GM21723 (cell line): ENCODE results near the gene SLC38A9.
"Not testable (repeated sequence)": the region's sequence is repeated elsewhere in the genome, so short reads cannot be mapped to it uniquely, and the experiment has no call there.

ENCODE experiments used
- ATAC-seq: cut with Tn5 transposase; IDR thresholded peaks from one replicate; pipeline ENCODE4 v1.9.1; 2021; ENCODE audit warnings: mild to moderate bottlenecking, moderate library complexity; ENCODE audit not compliant: unreplicated experiment

Gene SLC38A9, protein sequence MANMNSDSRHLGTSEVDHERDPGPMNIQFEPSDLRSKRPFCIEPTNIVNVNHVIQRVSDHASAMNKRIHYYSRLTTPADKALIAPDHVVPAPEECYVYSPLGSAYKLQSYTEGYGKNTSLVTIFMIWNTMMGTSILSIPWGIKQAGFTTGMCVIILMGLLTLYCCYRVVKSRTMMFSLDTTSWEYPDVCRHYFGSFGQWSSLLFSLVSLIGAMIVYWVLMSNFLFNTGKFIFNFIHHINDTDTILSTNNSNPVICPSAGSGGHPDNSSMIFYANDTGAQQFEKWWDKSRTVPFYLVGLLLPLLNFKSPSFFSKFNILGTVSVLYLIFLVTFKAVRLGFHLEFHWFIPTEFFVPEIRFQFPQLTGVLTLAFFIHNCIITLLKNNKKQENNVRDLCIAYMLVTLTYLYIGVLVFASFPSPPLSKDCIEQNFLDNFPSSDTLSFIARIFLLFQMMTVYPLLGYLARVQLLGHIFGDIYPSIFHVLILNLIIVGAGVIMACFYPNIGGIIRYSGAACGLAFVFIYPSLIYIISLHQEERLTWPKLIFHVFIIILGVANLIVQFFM

DNA sequence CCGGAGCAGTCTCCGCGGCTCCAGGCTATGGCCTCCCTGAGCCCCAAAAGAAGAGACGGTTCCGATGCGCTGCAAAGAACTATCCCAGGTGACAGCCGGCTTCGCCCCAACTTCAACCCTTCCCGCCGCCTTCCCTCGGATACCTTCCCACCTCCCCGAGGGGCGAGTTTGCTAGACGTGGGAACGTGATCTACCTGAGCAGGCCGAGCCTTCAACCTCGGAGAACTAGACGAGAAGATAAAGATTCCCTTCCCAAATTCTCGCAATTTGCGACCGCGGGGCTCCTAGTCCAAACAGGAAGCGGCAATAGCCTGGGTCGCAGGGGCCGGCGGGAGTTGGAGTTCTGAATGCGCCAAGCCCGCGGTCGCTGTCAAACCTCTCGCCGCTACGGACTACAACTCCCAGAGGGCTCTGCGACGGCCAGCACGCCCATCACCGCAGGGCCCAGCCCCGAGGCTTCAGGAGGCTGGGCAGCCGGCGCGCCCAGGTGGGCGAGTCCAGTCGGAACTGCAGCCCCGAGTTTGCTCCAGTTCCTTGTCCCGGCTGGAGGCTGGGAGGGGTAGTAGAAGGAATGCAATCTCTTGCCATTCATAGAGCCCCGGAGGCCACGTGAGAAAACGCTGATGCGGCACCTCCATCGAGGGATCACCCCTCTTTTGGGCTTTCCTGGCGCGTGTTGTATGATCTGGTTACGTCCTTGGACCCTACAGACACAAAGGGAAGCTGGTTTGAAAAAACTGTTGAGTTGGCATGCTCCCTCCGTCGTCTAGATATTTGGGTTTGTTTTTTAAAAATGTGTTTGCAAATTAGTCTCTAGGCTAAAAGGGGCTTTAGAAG lies at the start of gene SLC38A9:
TSS of gene SLC38A9 (minus strand) at position 302 of the 837 bp plus-strand sequence. CDS start 14,366 bp downstream, outside the sequence.
- peak; percentile 100 for ATAC-seq

DNA sequence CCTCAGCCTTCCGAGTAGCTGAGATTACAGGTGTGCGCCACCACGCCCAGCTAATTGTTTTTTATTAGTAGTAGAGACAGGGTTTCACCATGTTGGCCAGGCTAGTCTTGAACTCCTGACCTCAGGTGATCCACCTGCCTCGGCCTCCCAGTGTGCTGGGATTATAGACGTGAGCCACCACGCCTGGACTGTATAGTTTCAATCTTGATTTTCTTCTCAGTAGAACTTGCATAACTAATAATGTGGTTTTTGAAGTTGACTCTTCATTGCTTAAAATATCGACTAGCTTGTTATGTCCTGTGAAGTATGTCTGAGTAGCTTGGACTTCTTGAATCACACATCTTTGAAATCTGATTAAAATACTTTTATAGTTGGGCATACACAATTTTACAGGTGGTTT lies 49.6 kb upstream of the SLC38A9 start:
- ATAC-seq = not testable (repeated sequence)

DNA sequence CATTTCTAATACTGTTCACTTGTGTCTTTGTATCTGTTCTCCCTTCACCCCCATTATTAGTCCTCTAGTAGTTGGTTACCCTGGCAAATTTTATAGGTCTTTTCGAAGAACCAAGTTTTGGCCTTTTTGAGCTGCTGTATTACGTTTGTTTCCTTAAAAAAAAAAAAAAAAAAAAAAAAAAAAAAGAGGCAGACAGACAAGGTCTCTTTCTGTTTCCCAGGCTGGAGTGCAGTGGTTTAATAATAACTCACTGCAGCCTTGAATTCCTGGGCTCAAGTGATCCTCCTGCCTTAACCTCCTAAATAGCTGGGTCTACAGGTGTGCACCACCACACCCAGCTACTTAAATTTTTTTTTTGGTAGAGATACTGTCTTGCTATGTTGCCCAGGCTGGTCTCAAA lies 46.6 kb upstream of the SLC38A9 start:
- ATAC-seq = no peak

DNA sequence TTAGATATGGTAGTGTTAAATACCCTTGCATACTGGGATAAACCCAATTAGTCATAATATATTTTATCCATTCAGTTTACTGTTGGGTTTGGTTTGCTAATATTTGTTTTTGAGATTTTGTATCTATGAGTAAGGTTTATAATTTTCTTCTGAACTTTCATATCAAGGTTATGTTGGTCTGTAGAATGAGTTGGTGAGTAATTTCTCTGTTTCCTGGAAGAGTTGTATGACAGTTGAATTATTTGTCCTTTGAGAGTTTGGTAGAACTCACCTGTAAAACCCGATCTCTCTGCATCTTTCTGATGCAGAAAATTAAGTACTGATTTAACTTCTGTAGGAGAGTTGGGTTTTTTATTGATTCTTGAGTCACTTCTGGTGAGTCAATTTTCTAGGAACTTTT lies 46.1 kb upstream of the SLC38A9 start:
- no peak for ATAC-seq

DNA sequence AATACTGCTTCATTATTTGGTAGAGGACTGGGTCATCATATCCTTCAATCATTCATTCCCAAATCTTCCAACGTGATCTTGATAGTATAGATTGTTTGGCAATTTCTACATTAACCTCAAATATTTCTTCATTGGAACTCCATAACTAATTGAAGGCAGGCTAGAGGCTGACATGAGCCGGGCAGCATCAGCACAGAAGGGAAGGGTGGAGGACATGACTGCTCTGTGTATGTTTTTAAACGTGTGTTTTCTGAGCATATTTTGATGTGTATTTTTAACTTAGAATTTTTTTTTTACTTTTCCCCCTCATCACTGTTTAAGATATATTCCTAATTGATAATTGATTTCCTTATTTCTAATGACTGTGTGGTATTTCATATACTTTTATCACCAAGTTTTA lies 38.4 kb upstream of the SLC38A9 start:
- ATAC-seq = no peak

DNA sequence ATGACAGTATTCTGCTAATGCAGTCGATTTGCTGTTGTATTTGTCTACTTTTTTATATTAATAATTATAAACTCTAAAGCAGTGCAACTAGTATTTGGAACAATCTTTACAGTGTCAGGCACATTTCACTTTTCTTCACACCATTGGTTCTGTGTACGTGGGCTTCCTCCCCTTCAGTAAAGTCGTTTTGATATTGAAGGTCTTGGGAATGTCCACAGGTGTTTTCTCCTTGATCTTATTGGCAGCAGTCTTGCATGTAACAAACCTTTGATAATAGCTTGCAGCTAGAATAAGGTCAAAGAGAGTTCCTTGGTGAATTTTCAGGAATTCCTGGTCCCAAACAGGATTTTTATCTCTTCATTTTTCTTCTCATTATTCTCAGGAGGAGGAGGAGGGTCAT lies 37.9 kb upstream of the SLC38A9 start:
- no peak for ATAC-seq

DNA sequence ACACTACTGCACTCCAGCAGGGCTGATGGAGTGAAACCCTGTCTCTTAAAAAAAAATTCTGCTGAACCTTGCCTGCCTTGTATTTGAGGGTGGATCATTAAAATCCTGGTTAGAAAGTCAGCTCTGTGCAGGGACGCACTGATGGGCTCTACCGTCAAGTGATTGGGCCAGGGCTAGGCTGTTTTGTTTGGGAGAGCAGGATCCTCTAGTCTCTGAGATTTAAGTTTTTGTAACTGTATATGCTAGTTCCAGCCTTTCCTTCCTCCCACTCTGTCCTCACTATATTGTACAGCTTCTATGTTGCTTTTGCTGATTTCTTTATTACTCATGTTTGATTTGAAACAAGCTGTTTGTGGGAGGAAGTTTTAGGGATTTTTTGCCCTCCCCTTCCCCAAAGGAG lies 37.3 kb upstream of the SLC38A9 start:
- no peak for ATAC-seq

DNA sequence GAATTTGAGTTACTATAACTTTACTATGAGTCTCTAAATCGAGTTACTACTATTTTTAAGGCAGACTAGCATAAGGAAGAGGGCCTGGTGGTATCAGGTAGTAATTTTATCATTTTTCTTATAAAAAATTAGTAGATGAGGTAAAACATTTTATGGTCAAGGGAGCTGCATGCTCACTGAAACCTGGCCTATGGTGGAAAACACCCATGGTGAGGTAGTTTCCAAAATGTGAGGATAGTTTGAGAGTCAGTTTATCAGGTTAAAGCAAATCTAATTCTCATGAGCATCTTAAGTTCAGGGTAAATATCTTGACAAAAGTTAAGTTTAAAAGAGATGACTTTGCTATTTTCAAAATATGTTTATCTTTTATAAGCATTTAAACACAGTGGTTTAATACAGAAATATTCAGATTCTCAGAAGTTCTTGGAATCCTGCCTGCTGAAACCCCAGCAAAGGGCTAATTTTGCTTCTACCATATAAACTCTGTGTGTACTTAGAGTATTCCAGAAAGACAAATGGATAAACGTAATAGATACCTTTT lies 35.7 kb upstream of the SLC38A9 start:
- ATAC-seq = no peak

DNA sequence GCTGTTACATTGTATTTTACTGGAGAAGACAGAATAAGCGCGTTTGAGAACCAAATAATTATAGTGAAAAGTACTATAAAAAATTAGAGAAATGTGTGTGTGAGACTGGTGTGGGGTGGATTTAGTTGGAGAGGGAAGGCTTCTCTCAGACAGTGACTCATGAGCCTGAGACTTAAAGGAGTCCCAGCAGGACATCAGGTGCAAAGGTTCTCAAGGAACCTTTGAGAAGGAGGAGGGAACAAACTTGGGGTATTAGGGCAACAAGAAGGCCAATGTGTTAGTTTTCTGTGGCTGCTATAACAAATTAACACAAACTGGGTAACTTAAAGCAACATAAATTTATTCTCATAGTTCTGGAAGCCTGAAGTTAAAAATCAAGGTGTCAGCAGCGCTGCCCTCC lies 30.7 kb upstream of the SLC38A9 start:
- ATAC-seq = no peak

DNA sequence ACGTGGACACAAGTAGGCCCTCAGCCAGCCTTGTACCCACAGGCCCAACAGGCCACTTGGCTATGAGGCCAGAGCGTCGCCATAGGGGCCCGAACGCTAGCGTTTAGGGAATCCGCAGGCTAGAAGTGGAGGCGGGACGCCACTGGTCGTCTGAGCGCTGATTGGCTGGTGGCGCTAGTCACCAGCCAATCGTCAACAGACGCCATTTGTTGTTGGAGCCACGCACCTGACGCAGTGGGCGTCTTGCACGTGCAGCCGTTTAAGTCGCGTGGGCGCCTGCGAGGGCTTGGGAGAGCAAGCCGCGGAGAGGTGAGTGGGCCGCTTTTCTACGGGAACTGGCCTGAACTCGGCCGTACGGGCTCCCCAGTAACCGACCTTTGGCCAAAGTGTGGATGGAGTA lies 25.7 kb upstream of the SLC38A9 start, which contains the start of gene DDX4:
TSS of gene DDX4 (plus strand) at position 269 of the 400 bp plus-strand sequence. CDS start 903 bp downstream, outside the sequence.
- ATAC-seq = no peak

DNA sequence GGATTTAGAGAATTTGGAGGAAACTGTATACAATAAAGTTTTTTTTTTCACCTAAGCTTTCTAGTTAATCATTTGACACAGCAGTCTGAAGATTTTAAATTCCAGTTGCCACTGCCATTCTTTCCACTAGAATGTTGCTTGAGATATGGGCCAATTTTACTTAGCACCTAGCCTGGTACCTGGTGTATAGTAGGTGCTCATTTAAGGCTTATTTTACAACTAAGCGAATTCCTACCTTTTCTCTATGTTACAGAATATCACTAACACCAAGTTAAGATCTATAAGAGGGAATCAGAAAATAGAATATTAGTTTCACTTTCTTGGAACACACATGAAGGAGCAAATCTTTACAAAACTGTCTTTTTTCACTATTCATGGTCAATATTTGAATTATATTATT lies 22.5 kb upstream of the SLC38A9 start:
- no peak for ATAC-seq

DNA sequence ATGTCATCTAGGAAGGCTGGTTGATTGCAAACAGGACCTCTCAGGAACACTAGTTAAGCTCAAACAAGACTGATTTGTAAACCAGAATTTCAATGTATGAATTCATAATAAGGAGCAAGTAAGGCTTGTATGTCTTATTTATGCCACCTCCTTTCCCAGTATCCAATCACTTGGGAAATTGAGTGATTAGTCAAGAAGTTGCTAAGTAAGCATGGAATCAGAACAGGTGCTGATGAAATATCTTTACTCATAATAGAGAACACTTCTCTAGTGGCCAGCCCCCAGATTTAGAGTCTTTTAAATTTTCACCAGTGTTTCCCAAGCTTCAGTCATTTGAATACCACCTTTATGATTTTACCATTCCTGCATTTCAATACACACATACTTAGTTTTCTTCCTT lies 20.5 kb upstream of the SLC38A9 start:
- ATAC-seq = no peak

DNA sequence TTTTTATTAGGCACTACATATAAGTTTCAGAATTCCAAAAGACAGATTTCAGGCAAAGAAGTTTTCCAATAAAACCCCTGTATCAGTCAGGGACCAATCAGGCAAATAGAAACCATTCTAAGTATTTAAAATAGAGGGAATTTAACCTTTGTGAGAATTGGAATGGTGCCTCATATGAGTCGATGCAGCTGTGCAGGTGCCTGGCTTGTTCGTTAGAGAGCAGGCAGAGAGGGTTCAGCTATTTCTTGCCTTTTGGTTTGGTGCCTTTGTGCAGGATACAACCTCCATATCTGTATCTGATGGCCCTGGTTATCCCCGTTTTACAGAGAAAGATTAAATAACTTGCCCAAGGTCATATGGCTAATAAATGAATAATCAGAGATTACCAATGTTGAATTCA lies 19.7 kb upstream of the SLC38A9 start:
- no peak for ATAC-seq

DNA sequence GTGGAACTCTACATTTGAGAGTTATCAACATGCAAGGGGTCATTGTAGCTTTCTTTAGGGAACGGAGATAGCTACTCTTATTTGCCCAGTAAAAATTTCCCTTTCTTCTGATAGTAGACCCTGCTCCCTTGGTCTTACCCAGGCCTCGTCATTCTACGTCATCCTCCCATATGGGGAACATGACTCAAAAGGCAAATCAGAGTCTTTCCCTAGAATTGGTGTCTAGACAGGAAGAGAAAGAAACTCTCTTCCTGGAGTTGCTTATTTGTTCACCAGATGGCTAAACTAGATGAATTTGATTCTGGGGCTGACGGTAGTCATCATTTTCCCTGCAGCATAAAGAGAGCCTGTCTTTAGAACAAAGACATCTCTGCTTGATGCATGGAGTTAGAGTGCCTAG lies 12.2 kb upstream of the SLC38A9 start:
- no peak for ATAC-seq

DNA sequence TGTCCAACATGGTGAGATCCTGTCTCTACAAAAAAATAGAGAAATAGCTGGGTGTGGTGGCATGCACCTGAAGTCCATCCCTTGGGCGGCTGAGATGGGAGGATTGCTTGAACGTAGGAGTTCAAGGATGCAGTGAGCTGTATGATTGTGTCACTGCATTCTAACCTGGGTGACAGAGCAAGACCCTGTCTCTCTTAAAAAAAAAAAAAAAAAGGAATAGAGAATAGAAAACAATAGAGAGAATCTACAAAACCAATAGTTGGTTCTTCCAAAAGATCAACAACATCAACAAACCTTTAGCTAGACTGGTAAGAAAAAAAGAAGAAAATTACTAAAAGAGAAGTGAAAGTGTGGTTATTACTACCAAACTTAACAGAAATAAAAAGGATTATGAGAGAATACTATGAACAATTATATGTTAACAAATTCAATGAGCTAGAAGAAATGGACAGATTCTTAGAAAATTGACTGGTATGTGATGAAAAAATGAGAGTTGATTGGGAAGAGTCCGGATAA lies 8.1 kb upstream of the SLC38A9 start:
- ATAC-seq = no peak

DNA sequence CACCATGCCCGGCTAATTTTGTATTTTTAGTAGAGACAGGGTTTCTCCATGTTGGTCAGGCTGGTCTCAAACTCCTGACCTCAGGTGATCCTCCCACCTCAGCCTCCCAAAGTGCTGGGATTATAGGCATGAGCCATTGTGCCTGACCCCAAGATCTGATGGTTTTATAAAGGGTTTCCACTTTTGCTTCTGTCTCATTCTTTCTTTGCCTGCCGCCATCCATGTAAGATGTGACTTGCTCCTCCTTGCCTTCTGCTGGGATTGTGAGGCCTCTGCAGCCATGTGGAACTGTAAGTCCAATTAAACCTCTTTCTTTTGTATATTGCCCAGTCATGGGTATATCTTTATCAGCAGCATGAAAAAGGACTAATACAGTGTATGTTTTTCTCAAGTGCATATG lies 6.9 kb upstream of the SLC38A9 start:
- ATAC-seq = not testable (repeated sequence)

DNA sequence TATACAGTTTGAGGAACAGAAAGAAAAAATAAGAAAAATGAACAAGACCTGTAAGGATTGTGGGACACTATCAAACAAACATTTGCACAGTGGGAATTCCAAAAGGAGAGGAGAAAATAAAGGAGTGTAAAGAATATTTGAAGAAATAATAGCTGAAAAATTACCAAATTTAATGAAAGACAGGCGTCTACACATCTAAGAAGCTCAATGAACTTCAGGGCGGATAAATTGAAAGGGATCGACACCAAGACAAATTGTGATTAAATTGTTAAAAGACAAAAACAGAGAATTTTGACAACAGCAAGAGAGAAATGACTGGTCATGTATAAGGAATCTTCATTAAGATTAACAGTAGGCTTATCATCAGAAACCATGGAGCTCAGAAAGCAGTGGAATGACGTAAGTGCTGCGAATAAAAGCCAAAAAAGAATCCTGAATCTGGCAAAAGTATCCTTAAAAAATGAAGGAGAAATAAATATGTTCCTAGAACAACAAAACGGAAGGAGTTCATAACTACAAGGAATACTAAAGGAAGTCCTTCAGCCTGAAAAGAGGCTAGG lies 3.5 kb upstream of the SLC38A9 start:
- no peak for ATAC-seq

DNA sequence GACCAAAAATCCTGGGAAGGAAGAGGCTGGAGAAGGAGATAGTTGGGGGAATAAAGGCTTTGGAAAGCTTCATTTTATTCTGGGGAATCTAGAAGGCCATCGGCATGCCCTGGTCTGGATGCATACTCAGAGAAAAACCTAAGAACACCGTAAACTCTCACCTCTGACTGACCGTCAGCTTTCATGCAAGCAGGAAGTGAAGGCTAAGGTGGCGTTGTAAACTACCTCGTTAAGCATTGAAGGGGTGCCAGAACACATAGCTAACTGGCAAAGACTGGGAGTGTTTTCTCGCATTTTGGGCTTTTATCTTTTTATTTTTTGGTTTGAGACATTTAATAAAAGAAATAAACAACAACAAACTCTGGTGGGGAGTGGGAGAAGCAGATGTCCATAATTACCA lies 2.6 kb upstream of the SLC38A9 start:
- no peak for ATAC-seq

DNA sequence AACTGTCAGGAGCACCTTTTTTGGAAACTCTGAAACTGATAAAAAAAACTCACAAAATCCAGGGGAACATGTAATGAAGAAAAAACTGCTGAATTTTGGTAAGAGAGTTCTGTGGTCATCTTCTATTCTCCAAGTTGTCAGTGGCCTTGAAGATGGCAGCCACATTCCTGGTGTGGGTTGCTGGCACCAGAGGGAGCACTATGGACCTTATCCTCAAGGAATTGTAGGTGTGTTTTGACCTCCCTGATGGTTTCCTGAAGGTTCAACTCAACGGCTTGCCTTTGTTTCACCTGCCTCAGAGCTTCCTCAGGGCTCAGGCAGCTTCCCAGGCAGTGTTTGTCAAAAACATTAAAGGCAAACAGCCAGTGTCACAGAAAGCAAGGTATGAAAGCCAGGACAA lies 2.2 kb upstream of the SLC38A9 start:
- ATAC-seq = no peak

DNA sequence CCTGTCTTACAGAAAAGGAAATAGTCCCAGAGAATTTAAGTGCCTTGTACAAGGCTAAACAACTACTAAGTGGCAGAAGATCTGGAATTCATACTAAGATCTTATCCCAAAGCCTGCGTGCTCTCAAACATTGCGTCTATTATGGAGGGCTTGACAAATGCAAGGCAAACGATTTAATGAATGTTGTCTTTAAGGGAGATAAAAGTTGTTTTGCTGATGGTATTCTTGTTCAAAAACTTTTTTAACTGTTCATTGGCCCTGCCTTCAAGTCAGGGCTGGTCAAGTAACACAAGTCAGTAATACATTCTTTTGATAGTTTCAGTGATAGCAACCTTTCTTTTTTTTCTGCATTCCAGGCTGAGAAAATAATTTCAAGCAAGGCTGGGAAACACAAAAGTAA lies 1.7 kb upstream of the SLC38A9 start:
- ATAC-seq = no peak

DNA sequence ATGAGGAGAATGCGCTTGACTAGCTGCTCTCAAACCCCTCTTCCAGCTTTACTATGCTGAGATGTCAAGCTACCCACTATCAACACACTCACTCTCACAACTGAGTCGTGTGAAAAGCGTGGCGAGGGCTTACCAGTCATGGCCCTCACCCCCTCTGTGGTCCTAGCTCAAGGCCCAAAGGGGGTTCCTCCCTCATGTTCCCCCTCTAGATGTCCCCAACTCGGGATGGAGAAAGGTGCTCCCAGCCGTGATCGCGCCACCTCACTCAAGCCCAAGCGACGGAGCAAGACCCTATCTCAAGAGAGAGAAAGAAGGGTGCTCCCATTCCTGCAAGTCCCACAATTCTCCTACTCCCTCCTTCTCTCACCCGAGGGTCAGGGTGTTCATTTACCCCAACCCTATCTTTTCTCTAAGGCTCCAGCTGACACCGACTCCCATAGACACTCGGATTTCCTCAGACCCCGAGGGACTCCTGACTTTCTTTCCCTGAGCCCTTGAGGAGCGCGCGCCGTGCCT lies 559 bp downstream of the SLC38A9 start:
- ATAC-seq = no peak
